NCI-H446 (cell line): ENCODE data around the gene TLR5.
"Not testable (repeated sequence)": the region's sequence is repeated elsewhere in the genome, so short reads cannot be mapped to it uniquely, and the experiment has no call there.

ENCODE experiments used
- DNase-seq, 2 experiments: peaks; one replicate each; lab custom pipeline; 2025; lab: John Stamatoyannopoulos, UW

The TLR5 gene, protein sequence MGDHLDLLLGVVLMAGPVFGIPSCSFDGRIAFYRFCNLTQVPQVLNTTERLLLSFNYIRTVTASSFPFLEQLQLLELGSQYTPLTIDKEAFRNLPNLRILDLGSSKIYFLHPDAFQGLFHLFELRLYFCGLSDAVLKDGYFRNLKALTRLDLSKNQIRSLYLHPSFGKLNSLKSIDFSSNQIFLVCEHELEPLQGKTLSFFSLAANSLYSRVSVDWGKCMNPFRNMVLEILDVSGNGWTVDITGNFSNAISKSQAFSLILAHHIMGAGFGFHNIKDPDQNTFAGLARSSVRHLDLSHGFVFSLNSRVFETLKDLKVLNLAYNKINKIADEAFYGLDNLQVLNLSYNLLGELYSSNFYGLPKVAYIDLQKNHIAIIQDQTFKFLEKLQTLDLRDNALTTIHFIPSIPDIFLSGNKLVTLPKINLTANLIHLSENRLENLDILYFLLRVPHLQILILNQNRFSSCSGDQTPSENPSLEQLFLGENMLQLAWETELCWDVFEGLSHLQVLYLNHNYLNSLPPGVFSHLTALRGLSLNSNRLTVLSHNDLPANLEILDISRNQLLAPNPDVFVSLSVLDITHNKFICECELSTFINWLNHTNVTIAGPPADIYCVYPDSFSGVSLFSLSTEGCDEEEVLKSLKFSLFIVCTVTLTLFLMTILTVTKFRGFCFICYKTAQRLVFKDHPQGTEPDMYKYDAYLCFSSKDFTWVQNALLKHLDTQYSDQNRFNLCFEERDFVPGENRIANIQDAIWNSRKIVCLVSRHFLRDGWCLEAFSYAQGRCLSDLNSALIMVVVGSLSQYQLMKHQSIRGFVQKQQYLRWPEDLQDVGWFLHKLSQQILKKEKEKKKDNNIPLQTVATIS

DNA sequence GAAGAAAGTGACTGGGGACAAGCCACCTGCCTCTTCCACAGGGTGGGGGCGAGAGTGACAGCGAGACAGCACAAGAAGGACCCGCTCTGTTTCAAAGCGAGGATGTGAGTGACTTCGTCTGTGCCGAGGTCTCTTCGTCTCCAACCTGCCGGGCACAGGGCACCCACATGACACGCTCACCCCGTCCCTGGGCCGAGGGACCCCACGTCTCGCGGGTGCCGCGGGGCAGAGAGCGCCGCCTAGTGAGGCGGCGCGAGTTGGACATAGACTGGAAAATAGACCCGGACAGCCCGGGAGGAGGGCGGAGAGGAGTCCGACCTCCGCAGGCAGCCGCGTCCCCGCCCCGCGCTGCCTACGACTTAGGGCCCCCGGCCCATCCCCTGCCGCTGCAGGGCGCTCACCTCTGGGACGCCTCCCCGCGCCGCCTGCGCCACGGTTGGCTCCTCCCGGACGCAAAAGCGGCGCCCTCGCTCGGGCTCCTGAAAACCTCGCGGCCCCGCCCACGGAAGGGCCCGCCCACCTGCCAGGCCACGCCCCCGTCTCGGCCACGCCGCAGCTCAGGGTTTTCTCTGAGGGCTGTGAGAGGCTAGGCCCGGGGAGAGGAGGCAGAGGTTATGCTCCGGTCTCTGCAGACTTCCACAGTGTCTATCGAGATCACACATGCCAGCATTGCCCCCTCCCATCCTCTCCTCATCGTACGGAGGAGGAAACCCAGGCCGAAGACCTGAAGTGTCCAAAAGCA, at the start of gene TLR5:
Gene TLR5 (minus strand): TSS at position 454 of the 742 bp plus-strand sequence. CDS start 30,217 bp downstream, outside the sequence.
- peak; percentile 39 to 93 for DNase-seq

DNA sequence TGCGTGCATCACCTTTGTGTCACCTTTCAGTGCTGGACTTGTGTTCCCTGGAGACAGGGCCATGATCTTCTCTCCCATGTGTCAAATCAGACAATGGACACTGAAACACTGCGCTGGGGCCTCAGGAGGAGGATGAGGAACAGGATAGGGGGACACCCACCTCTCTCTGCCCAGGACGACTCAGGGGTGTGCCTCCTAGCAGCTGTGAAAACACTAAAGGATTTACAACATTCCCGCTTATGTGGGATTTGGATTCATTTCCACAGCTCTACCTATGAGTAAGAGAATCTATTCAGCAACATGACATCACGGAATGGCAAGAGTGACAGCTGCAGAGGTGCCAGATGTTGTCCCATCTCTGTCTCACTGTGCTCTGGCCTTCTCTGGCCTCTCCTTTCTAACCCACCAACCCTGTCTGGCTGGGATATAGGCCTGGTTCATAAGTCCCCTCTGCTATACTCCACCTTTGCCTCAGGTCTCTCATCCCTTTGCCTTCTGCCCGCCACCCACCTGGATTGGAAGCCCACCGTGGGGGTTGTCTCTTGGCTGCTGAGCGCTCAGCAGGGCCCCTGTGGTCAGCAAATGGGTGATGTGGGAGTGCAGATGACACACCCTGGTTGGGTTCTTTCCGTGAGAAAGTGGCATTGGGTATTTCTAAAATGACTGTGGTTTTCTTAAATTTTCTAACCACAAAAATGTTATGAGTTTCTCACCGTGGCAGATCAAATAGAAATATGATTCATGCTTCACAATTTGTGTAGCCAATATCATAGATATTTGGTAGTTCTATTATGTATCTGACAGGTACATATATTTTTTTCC, 47.1 kb upstream of the TLR5 start:
- no peak for DNase-seq

DNA sequence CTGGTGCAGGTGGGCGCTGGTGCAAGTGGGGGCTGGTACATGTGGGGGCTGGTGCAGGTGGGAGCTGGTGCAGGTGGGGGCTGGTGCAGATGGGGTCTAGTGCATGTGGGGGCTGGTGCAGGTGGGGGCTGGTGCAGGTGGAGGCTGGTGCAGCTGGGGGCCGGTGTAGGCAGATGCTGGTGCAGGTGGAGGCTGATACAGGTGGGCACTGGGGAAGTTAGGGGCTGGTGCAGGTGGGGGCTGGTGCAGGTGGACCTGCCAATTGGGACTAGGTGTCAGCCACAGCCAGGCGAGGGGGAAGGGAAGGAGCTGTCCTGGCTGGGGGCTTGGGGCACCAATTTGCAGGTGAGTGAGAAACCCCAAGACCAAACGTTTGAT, 46.5 kb upstream of the TLR5 start:
- DNase-seq: no peak

DNA sequence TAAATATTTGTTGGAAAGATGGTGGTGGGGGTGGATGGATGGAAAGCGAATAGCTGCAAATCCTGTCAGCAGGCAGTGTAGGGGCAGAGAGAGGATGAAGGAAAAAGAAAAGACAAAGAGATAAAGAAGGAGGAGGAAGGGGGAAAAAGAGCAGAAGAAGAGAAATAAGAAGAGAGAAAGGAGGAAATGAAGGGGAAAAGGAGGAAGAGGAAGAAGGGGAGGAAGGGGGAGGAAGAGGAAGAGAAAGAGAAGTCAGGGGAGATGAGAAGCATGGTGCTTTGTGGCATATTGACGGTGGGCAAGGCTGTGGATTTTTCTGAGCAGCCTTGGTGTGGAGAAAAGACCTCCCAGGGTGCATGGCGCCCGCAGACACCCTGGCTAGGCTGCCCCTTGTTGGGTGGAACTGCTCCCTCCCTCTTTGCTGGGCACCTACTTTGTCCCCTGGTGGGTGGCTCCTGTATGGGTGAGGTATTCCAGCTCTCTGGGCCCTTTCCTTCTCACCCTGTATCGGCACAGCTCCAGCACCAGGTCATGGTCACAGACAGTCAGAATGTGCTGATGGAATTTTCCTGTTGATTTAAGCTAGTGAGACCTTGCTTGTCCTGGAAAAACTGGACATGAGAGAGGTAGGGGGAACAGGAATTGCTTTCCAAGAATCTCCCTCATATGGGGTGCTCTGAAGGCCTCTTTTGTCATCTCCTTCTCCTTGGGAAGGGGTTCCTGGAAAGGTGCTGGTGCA, 45.7 kb upstream of the TLR5 start:
- no peak for DNase-seq

DNA sequence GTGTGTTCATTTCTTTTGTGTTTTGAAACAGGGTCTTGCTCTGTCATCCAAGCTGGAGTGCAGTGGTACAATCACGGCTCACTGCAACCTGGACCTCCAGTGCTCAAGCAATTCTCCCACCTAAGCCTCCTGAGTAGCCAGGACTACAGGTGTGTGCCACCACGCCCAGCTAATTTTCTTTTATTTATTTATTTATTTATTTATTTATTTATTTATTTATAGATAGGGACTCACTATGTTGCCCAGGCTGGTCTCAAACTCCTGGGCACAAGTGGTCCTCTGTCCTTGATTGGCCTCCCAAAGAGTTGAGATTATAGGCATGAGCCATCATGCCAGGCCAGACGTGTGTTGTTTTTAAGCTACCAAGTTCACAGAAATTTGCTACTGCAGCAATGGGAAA, 43.8 kb upstream of the TLR5 start:
- DNase-seq: no peak

DNA sequence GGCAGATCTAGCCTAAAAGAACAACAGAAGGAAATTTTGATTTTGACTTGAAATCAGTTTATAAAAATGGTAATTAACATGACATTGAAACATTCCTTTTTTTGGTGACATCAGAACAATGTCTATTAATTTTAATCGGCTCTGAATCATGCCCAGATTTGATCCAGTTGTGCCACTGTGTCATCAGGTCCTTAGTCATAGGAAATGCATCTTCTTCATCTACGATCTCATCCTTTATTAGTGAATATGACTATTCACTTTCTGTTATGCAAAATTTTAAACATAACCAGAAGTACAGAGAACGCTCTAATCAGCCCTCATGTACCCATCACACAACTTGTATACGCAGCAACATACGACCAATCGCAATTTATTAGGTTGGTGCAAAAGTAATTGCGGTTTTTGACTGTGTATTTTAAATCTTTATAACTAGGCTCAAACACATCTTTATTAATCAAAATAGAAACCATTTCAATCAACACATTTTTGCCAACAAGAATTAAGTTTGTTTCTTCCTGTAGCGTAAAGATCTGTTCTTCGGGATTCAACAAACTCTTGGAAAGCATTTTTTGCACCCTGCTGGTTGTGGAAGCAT, 40.3 kb upstream of the TLR5 start:
- DNase-seq: no peak

DNA sequence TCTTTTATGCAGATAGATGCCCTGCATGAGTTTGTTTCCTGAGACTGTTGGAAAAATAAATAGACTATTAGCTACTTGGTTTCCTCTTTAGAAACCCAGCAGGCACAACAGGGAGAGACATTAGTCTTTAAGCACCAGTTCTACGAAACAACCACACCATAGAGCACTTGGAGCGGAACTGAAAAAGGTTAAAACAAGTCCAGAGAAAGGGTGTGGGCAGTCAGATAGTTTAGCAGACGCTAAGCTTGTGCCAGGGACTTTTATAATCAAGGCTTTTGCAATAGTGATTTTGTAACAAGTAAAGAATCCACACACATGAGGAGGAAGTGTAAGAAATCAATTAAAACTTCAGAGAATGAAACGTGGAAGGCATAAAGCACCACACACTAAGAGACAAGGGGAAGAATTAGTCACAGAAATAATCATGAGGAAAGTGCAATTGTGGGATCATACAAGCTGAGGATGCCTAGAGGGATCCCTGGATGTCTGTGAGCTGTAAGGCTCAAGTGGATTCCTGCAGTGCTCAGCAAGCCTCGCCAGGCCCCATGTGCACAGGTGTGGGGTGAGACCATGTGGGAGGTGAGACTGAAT, 37.8 kb upstream of the TLR5 start:
- no peak for DNase-seq

DNA sequence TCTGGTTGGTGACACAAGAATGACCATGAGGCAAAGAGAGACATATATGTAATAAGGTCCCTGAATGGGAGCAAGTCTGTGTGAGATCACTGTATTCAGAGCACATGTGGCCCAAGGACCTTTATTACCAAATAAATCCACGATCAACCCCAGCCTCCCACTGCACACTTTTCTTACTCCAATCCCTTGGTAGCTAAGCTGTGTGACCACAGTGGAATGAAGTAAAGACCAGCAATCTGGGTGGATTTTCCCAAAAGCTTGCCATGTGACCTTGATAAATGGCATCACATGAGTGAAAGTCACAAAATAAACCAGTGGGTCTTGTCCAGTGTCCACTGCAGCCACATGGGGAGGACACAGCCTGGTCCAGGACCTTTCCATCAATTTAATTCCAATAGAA, 36.7 kb upstream of the TLR5 start:
- DNase-seq: no peak

DNA sequence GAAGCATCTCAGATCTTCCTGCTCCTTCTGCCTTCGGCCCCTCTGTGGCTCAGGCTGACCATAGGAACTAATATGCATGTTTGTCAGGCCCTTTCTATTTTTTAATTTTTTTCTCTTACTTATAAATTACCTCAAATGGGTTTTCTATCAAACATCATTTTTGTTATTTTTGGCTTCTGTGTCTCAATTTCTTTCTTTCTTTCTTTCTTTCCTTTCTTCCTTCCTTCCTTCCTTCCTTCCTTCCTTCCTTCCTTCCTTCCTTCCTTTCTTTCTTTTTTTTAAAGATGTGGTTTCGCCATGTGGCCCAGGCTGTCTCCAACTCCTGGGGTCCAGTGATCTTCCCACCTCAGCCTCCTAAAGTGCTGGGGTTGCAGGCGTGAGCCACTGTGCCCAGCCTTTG, 36.2 kb upstream of the TLR5 start:
- DNase-seq: no peak

DNA sequence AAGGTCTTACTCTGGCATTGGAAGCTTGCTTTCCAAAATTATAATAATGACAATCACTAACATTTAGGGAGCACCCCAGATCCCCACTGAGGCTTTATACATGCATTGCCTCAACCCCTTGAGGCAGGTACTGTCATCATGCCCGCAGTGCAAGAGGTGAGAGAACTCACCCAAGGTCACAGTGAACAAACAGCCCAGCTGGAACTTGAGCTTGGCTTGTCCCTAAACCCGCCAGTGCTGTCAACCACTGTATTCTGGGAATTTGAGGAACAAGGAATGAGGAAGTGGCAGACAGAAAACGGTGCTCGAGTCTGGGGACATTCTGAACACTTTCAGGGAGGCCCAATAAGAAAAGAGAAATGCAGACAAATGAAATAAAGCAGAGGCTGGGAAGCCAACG, 34.6 kb upstream of the TLR5 start:
- no peak for DNase-seq

DNA sequence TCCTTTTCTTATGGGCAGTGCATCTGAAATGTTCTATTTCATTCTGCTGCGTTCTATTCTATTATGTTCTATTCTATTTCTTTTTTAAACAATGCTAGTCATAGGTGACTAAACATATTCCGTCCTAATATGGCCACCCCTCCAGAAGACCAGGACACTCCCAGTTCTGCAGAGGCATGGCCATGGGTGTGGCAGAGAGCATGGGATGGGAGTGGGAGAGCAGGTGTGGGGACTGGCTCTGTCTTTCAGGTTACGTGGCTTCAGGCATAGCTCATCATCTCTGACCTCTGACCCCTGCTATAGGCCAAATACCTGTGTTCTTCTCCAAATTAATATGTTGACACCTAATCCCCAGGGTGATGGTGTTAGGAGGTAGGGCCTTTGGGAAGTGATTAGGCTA, 33.4 kb upstream of the TLR5 start:
- no peak for DNase-seq

DNA sequence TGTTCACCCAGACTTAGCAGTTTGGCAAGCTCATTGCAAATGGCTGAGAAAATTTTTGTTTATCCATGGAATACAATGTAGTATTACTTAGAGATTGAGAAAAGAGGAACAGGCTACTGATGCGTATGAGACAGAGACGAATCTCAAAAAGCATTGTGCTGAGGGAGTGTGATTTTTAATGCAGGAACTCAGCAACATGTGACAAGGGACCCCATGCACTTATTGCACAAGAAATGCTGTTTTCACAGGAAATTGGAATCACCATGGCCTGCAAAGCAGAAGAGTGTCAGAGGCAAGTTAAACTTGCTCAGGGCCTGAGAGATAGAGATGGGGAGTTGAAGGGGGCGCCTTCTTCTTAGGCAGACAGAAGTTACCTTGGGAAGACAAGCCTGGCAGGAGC, 32.6 kb upstream of the TLR5 start:
- no peak for DNase-seq

DNA sequence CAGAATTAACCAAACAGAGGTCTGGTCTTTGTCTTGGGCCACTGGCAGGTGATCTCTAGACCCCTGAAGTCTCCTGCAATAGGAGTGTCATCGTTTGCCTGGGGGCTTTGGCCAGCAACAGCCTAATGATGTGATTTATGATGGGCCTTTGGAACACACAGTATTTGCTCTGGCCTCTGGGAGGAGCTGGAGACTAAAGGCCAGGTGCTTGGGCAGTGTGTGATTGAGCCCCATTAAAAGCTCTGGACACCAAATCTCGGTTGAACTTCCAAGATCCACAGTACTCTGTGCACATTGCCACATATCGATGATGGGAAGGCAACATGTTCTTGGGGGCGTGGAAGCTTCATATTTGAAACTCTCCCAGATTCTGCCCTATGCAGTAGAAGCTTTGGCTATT, 32.0 kb upstream of the TLR5 start:
- peak in 1 of 2 experiments; percentile 9 for DNase-seq

DNA sequence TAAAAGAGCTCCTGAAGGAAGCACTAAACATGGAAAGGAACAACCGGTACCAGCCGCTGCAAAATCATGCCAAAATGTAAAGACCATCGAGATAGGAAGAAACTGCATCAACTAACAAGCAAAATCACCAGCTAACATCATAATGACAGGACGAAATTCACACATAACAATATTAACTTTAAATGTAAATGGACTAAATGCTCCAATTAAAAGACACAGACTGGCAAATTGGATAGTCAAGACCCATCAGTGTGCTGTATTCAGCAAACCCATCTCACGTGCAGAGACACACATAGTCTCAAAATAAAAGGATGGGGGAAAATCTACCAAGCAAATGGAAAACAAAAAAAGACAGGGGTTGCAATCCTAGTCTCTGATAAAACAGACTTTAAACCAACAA, 26.4 kb upstream of the TLR5 start:
- DNase-seq: not testable (repeated sequence)

DNA sequence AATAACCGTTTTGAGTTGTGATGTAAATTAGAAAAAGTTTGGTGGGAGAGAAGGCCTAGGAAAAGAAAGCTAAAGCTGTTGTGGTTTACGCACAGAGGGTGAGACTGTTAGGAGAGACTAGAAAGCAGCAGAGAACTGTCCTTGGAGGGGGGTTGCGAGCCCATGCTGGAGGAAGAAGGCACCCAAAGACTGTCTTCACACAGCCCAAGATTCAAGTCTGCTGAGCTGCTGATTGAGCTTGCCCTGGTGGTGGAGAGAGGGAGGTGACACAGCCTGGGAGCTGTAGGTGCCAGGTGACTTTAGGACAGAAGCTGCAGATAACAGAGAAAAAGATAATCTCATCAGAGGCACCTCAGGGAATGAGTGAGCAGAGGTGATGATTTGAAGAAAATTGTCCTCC, 18.3 kb upstream of the TLR5 start:
- DNase-seq: no peak

DNA sequence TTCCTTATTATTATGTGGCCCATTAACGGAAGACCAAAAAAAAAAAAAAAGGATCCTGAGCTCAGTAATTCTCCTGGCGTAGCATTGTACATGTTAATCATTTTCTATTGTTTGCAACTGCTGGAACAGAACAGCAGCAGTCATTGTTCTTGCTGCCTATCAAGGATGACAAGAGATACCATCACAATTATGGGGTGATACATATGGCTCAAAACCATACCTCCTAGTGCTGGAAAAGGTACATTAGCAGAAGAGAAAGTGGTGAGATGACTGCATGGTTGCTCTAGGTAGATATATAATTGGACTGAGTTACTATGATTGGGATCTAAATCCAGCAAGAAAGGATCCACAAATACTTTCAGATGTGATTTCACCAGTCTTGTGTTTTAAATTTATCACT, 13.3 kb upstream of the TLR5 start:
- no peak for DNase-seq

DNA sequence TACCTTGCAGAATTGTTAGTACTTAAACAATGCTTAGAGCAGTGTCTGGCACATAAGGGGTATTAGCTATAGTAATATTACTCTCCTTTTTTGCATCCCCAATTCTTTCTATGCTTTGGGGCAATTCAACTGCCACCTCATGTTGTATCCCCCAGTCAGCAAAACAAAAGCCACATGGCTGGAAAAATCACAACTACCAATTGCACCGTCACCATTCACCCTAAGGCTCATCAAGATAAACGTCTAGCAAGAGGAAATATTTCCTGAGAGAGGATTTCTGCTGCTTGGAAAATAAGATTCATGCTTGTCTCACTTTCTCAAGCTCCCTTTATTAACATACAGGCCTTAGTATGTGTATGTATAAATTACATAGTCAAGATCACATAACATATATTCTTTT, 12.1 kb upstream of the TLR5 start:
- no peak for DNase-seq

DNA sequence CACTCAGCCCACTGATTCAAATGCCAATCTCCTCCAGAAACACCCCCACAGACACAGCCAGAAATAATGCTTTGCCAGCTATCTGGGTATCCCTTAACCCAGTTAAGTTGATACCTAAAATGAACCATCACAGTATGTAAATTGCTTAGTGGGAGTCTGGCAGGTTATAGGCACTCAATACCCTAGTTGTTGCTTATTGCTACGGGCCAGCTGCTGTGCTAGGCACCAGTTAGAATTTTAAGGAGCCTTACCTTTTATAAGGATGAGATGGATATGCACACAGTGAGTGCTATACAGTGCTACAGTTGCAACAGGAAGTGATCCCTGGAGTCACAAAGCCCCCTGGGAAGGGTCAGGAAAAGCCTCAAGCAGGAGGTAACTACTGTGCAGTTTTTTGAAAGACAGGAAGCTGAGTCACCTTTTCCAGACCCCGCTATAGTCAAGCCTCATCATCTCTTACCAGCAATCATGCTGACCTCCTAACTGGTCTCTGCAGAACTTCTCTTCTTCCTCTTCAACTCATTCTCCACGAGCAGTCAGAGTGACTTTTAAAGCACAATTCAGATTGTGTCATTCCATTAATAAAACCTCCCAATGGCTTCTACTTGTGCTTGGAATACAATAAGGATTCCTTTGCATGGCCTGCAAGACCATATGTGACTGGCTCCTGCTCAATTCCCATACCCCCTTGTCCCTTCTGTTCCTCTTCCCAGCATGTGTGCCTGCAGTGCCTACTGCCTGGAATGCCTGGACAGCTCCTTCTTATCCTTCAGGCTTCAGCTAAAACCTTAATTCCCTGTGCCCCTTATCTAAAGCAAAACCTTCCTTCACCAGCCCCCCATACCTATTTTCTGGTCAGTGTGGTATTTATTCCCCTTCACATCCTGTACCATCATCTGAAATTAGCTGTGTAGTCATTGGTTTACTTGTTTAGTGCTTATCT, 10.4 kb upstream of the TLR5 start:
- no peak for DNase-seq

DNA sequence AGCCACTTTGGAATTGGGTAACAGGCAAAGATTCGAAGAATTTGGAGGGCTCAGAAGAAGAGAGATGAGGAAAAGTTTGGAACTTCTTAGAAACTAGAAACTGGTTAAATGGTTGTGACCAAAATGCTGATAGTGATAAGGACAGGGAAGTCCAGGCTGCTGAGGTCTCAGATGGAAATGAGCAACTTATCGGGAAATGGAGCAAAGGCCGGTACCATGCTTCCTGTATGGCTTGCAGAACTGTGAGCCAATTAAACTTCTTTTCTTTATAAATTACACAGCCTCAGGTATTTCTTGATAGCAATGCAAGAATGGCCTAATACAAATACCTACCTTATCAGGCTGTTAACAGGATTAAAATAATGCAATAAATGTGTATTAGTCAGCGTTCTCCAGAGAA, 9.4 kb upstream of the TLR5 start:
- DNase-seq: no peak
